HG02588 (cell line): ENCODE data around the gene TRAF3IP1.
"Not testable (repeated sequence)": the region's sequence is repeated elsewhere in the genome, so short reads cannot be mapped to it uniquely, and the experiment has no call there.

Experiments used
- ATAC-seq: cut with Tn5 transposase; IDR thresholded peaks from one replicate; pipeline ENCODE4 v1.9.1; 2021; ENCODE audit warnings: mild to moderate bottlenecking, moderate library complexity; ENCODE audit not compliant: unreplicated experiment

The TRAF3IP1 gene

GRCh38 chr2:238441262-238442114, 121.2 kb downstream of the TRAF3IP1 start:
- ATAC-seq, result no peak

GRCh38 chr2:238442257-238442656, 121.9 kb downstream of the TRAF3IP1 start:
- not testable (repeated sequence) for ATAC-seq

GRCh38 chr2:238444242-238444641, 123.9 kb downstream of the TRAF3IP1 start:
- no peak for ATAC-seq

GRCh38 chr2:238445409-238446190, 125.3 kb downstream of the TRAF3IP1 start:
- no peak for ATAC-seq

GRCh38 chr2:238446371-238446770, 126.1 kb downstream of the TRAF3IP1 start:
- no peak for ATAC-seq

GRCh38 chr2:238448031-238448955, 128.0 kb downstream of the TRAF3IP1 start:
- ATAC-seq, result no peak

GRCh38 chr2:238449241-238449640, 128.9 kb downstream of the TRAF3IP1 start:
- no peak for ATAC-seq

GRCh38 chr2:238449909-238450417, 129.6 kb downstream of the TRAF3IP1 start:
- no peak for ATAC-seq

- ATAC-seq, result no peak
These were observed 130.1 kb downstream of the TRAF3IP1 start for GRCh38 chr2:238450440-238450861.
